Measurements from ENCODE around the gene FKBP5.
"Not testable (repeated sequence)": the region's sequence is repeated elsewhere in the genome, so short reads cannot be mapped to it uniquely, and the experiment has no call there.

Gene FKBP5

DNA sequence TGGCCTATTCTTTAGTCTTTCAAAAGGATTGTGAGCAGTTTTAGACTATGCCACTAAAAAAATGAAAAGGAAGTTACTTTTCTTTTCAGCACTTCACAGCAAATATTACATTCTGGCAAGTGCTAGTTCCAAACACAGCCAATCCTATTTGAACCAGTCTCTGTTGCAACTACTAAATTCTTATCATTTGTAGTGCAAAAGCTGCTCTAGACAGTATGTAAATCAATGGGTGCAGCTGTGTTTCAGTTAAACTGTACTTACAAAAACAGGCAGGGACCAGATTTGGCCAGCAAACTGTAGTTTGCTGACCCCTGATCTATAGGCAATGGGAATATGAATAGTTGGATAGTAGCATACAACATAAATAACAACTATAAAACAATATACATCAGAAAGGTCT is 107.9 kb downstream of the FKBP5 start:
- Mint-ChIP-seq H3K4me1 (ENCODE audit: low read depth) (no peaks in the 10 kb centered on the region), H3K27ac (no peak overlapping the region), H3K9me3 (no peaks in the 10 kb centered on the region), H3K4me3 (no peak overlapping the region), H3K27me3 (no peaks in the 10 kb centered on the region), H3K36me3 (ENCODE audit: low read depth) (peaks cover 71% of the 10 kb centered on the region)
- intact Hi-C loops (cut with micrococcal nuclease): no loop called here

DNA sequence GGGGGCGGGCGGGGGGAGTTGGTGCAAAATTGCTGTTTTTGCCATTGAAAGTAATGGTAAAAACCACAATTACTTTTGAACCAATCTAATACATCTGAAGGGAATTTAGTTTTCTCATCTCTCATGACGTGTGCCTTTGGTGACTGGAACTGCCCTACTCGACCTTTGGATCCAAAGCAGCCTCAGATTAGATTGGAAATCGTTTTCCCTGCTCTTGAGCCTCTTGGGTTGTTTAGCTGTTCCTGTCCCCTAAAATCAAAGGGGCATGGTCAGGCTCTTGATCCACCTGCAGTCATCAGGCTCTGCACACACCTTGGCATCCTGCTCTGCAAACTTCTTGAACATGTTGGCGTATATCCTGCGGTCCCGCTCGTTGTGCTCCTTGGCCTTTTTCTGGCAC is 112.0 kb downstream of the FKBP5 start:
- H3K36me3 Mint-ChIP-seq (ENCODE audit: low read depth): peaks cover 83% of the 10 kb centered on the region
- intact Hi-C loops (cut with micrococcal nuclease): no loop called here
- no peaks in the 10 kb centered on the region for H3K9me3 Mint-ChIP-seq
- no peaks in the 10 kb centered on the region for H3K4me1 Mint-ChIP-seq (ENCODE audit: low read depth)
- H3K27me3 Mint-ChIP-seq: no peaks in the 10 kb centered on the region
- no peak overlapping the region for H3K27ac Mint-ChIP-seq
- no peak overlapping the region for H3K4me3 Mint-ChIP-seq

DNA sequence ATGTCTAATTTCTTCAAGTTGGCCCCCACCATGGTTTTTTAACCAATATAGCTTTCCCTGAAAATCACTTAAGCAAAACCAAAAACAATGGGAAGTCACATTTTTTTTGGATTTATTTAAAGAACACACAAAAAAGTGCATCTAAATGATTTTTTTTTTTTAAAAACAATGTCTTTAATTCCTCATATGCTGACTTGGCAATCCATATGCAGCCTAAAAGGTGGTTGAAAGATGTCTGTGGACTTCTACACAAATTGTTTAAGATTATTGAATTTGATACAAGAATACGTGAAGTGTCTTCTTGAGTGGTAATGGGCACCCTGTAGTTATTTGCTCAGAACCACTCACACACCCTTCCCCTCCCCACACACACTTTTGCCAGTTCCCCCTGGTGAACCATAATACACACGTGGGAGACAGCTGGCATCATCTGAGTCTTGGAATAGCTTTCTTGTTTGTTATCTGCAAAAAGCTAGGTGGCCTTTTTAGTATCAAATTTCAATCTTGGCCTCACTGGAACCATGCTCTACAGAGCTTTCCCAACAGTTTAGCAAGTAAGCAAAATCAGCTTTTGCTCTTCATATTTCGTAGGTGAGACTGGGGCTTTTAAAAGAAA is 115.1 kb downstream of the FKBP5 start:
- H3K36me3 Mint-ChIP-seq (ENCODE audit: low read depth): peaks cover 70% of the 10 kb centered on the region
- H3K4me3 Mint-ChIP-seq: no peak overlapping the region
- intact Hi-C loops (cut with micrococcal nuclease): no loop called here
- no peak overlapping the region for H3K27ac Mint-ChIP-seq
- H3K9me3 Mint-ChIP-seq: no peaks in the 10 kb centered on the region
- H3K27me3 Mint-ChIP-seq: no peaks in the 10 kb centered on the region
- H3K4me1 Mint-ChIP-seq (ENCODE audit: low read depth): no peaks in the 10 kb centered on the region

DNA sequence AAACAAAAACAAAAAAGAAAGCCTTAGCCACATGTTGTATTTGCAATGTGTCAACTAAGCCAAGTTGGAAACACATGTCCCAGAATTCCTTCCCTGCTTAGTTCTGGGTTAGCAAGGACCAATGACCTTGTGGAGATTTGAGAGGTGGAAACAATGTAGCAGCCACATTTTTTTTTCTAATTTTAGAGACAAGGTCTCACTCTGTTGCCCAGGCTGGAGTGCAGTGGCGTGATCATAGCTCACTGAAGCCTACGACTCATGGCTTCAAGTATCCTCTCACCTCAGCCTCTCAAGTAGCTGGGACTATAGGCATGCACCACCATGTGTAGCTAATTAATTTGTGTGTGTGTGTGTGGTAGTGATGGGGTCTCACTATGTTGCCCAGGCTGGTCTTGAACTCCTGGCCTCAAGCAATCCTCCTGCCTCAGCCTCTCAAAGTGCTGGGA is 117.8 kb downstream of the FKBP5 start:
- H3K36me3 Mint-ChIP-seq (ENCODE audit: low read depth): peaks cover 43% of the 10 kb centered on the region
- H3K27ac Mint-ChIP-seq; intact Hi-C loops (cut with micrococcal nuclease); H3K9me3 Mint-ChIP-seq; H3K27me3 Mint-ChIP-seq; H3K4me1 Mint-ChIP-seq (ENCODE audit: low read depth); H3K4me3 Mint-ChIP-seq: not testable (repeated sequence)

DNA sequence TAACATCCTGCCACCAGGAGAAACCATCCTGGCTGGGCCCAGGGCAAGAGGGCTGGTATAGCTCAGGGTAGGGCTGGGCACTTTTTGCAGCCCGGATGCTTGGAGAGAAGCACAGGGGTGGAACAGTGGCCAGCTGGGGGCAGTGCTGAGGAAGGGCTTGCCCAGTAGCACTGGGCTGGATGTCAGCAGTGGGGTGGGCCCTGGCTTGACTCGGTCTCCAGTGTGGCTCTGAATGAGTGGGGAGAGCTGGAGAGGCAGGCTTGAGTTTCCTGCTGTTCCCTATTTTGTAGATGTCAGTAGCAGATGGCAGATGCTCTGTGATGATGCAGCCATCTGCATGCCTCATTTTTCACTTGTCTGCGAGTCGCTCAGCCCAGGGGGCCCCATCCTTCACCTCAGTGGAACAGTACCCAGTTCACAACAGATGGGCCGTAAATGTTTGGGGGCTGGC is 119.7 kb downstream of the FKBP5 start:
- intact Hi-C loops (cut with micrococcal nuclease): no loop called here
- Mint-ChIP-seq H3K4me3 (no peak overlapping the region), H3K27ac (no peak overlapping the region), H3K27me3 (peaks cover 8% of the 10 kb centered on the region), H3K36me3 (ENCODE audit: low read depth) (peaks cover 24% of the 10 kb centered on the region), H3K9me3 (no peaks in the 10 kb centered on the region), H3K4me1 (ENCODE audit: low read depth) (no peaks in the 10 kb centered on the region)

DNA sequence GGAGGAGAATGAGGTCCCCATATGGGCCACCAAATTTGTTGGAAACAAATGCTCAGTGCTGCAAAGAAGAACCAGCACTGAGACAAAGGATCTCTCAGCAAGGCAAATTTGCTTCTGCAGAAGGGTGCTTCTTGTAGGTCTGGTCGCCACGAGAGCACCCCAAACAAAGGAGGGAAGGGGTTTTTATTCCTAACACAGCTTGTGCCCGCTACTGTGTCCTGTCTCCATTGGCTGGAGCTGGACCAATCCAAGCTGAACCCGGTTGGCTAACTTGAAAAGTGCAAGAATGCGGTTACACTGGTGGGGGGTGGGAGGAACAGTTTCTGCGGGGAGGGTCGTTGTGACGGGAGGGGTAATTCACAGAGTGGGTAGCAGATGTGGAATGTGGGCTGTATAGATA is 121.9 kb downstream of the FKBP5 start:
- H3K4me3 Mint-ChIP-seq: no peak overlapping the region
- peaks cover 8% of the 10 kb centered on the region for H3K27me3 Mint-ChIP-seq
- H3K27ac Mint-ChIP-seq: no peak overlapping the region
- no peaks in the 10 kb centered on the region for H3K9me3 Mint-ChIP-seq
- intact Hi-C loops (cut with micrococcal nuclease): no loop called here
- H3K4me1 Mint-ChIP-seq (ENCODE audit: low read depth): no peaks in the 10 kb centered on the region
- H3K36me3 Mint-ChIP-seq (ENCODE audit: low read depth): peaks cover 5% of the 10 kb centered on the region

DNA sequence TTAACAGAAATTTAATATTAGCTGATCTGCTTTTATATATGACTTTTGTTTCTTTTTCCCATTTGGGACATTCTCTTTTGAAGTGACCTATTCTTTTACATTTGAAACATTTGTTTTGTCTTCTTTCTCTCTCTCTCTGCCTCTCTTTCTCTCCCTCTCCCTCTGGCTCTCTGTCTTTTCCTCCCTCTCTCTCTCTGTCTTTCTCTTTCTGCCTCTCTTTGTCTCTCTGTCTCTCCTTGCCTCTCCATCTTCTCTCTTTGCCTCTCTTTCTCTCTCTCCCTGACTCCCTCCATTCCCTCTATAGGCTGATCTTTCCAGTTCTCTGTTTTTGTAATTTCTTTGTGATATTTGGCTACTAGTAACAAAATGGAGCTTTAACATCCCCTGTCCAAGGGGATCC is 124.0 kb downstream of the FKBP5 start:
- no peaks in the 10 kb centered on the region for H3K9me3 Mint-ChIP-seq
- intact Hi-C loops (cut with micrococcal nuclease): no loop called here
- H3K4me3 Mint-ChIP-seq: no peak overlapping the region
- no peaks in the 10 kb centered on the region for H3K36me3 Mint-ChIP-seq (ENCODE audit: low read depth)
- H3K4me1 Mint-ChIP-seq (ENCODE audit: low read depth): no peaks in the 10 kb centered on the region
- no peak overlapping the region for H3K27ac Mint-ChIP-seq
- H3K27me3 Mint-ChIP-seq: peaks cover 8% of the 10 kb centered on the region

DNA sequence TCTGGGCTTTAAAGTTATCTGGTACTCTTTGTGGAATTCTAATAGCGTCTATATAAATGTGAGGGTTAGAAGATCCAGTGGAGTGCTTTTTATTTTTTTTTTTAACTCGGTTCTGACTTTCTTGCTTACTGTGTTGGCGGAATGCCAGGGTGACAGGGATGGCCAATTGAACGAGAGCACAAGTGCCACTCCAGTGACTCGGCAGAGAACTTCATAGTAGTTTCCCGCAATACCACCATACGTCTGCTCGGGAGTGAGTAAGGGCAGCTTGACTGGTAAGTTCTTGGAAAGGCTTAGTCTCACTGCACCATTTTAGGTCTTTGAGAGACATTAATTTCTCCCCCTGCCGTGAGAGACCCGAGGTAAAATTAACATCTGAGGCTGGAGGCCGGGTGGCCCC is 126.7 kb downstream of the FKBP5 start:
- peaks cover 5% of the 10 kb centered on the region for H3K4me1 Mint-ChIP-seq (ENCODE audit: low read depth)
- peaks cover 9% of the 10 kb centered on the region for H3K27me3 Mint-ChIP-seq
- no peaks in the 10 kb centered on the region for H3K9me3 Mint-ChIP-seq
- H3K4me3 Mint-ChIP-seq: no peak overlapping the region
- H3K27ac Mint-ChIP-seq: no peak overlapping the region
- intact Hi-C loops (cut with micrococcal nuclease): no loop called here
- no peaks in the 10 kb centered on the region for H3K36me3 Mint-ChIP-seq (ENCODE audit: low read depth)

DNA sequence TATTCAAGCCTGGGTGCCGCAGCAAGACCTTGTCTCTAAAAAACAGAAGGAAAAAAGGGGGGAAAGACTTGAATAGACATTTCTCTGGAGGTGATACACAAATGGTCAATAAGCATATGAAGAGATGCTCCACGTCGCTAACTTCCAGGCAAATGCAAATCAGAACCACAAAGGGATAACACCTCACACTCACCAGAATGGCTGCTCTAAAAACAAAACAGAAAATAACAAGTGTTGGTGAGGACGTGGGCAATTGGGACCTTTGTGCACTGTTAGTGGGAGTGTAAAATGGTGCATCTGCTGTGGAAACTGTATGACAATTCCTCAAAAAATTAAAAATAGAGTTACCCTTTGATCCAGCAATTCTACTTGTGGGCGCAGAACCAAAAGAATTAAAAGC is 127.6 kb downstream of the FKBP5 start:
- Mint-ChIP-seq H3K27me3 (peaks cover 7% of the 10 kb centered on the region), H3K4me1 (ENCODE audit: low read depth) (peaks cover 5% of the 10 kb centered on the region), H3K36me3 (ENCODE audit: low read depth) (no peaks in the 10 kb centered on the region), H3K27ac (no peak overlapping the region), H3K9me3 (no peaks in the 10 kb centered on the region), H3K4me3 (no peak overlapping the region)
- intact Hi-C loops (cut with micrococcal nuclease): no loop called here

DNA sequence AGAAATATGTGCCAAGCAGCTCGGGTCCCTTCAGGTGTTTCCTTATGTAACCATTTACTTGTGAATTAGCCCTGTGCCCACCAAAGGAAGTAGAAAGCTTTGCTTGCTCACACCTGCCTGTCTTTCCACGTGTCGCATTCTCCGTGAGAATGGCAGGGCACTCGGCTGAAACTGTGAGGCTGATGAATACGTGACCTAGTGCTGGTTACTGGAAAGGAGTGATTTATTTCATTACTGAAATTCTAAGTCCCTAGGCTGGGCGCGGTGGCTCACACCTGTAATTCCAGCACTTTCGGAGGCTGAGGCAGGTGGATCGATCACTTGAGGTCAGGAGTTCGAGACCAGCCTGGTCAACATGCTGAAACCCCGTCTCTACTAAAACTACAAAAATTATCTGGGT is 130.1 kb downstream of the FKBP5 start:
- intact Hi-C loops (cut with micrococcal nuclease): no loop called here
- no peak overlapping the region for H3K4me3 Mint-ChIP-seq
- H3K9me3 Mint-ChIP-seq: no peaks in the 10 kb centered on the region
- peaks cover 3% of the 10 kb centered on the region for H3K27me3 Mint-ChIP-seq
- no peak overlapping the region for H3K27ac Mint-ChIP-seq
- H3K36me3 Mint-ChIP-seq (ENCODE audit: low read depth): no peaks in the 10 kb centered on the region
- peaks cover 5% of the 10 kb centered on the region for H3K4me1 Mint-ChIP-seq (ENCODE audit: low read depth)

DNA sequence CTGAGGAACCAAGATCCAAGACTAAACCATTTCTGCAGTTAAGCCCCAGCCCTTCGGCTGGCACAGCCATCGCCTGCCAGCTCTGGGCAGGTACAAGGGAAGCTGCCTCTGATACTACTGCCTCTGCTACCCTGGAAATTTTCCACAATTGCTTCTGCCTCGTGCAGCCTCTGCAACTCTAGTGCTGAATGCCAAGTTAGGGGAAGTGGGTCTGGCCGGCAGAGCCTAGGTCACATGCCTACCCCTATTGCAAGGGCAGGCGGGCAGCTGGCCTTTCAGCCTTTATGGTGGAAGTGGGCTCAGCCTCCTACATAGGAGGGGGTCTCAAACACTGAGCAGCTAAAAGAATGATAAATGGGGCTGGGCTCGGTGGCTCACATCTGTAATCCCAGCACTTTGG is 131.5 kb downstream of the FKBP5 start:
- intact Hi-C loops (cut with micrococcal nuclease): no loop called here
- Mint-ChIP-seq H3K4me3 (no peak overlapping the region), H3K27ac (no peak overlapping the region), H3K9me3 (no peaks in the 10 kb centered on the region), H3K36me3 (ENCODE audit: low read depth) (no peaks in the 10 kb centered on the region), H3K4me1 (ENCODE audit: low read depth) (peaks cover 5% of the 10 kb centered on the region), H3K27me3 (peaks cover 3% of the 10 kb centered on the region)

DNA sequence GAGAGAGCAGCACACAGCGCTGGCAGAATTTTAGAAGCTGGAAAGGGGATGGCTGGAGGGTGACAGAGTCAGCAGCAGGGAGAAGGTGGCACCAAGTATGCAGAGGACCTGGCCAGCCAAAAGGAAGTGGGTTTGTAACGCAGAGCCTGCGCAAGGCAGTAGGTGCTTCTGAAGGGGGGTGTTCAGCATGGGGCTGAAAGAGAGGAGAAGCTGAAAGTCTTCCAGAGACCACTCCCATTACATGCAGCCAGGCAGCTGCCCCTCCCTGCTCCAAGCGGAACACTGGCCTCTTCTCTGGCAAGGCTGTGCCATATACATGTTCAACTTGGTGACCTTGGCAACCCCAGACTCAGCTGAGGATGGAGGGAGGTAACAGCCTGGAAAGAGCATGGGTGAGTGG is 133.9 kb downstream of the FKBP5 start:
- H3K27me3 Mint-ChIP-seq: peaks cover 7% of the 10 kb centered on the region
- H3K27ac Mint-ChIP-seq: no peak overlapping the region
- no peak overlapping the region for H3K4me3 Mint-ChIP-seq
- H3K9me3 Mint-ChIP-seq: peaks cover 11% of the 10 kb centered on the region
- H3K4me1 Mint-ChIP-seq (ENCODE audit: low read depth): peaks cover 5% of the 10 kb centered on the region
- intact Hi-C loops (cut with micrococcal nuclease): no loop called here
- H3K36me3 Mint-ChIP-seq (ENCODE audit: low read depth): no peaks in the 10 kb centered on the region

DNA sequence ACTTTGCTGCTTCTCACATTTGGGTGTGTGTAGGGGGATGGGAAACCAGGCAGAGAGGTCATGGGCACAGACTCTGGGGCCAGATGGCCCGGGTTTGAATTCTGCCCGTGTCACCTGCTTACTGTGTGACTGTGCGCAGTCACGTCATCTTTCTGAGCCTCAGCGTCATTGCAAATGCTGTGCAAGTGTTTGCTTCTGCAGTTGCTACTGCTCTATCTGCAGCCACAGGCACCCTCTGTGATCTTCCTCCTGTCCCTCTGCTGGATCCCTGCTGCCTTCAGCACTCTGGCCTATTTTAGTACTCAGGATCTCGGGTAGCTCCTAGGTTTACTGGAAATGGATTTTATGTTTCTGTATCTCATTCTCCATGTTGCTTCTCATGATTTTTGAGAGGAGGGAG is 135.4 kb downstream of the FKBP5 start:
- Mint-ChIP-seq H3K4me1 (ENCODE audit: low read depth) (peaks cover 5% of the 10 kb centered on the region), H3K36me3 (ENCODE audit: low read depth) (no peaks in the 10 kb centered on the region), H3K4me3 (no peak overlapping the region), H3K27me3 (peaks cover 7% of the 10 kb centered on the region), H3K9me3 (peaks cover 12% of the 10 kb centered on the region), H3K27ac (no peak overlapping the region)
- intact Hi-C loops (cut with micrococcal nuclease): loop anchor here (2.0 kb wide), 1 partner anchor 31 kb away; no protein-coding TSS in a partner anchor

DNA sequence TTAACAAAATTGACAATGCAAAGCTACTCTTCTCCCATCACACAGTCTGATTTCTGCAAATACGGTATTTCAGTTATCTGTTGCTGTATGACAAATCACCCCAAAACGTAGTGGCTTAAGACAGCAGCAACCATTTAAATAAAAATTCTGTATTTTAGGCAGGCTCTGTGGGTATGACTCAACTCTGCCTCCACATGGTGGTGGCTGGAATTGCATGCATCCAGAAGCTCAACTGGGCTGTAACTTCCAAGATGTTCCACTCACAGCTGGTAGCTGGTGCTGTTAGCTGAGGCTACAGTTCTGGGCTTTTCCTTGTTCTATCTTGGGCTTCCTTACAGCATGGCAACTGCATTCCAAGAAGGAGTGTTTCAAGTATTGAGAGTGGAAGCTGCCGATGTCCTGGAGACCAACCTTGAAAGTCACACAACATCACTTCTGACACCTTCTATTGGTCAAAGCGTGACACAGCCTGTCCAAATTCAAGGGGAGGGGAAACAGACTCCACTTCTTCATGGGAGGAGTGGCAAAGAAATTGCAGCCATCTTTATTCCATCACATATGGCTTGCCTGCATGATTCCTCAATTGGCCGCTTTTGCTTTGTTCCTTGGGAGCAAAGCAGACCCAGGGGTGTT is 136.3 kb downstream of the FKBP5 start:
- H3K27ac Mint-ChIP-seq: no peak overlapping the region
- no peak overlapping the region for H3K4me3 Mint-ChIP-seq
- H3K9me3 Mint-ChIP-seq: peaks cover 12% of the 10 kb centered on the region
- H3K27me3 Mint-ChIP-seq: peaks cover 7% of the 10 kb centered on the region
- H3K36me3 Mint-ChIP-seq (ENCODE audit: low read depth): no peaks in the 10 kb centered on the region
- intact Hi-C loops (cut with micrococcal nuclease): loop anchor here (2.0 kb wide), 1 partner anchor 30 kb away; no protein-coding TSS in a partner anchor
- H3K4me1 Mint-ChIP-seq (ENCODE audit: low read depth): peaks cover 9% of the 10 kb centered on the region

DNA sequence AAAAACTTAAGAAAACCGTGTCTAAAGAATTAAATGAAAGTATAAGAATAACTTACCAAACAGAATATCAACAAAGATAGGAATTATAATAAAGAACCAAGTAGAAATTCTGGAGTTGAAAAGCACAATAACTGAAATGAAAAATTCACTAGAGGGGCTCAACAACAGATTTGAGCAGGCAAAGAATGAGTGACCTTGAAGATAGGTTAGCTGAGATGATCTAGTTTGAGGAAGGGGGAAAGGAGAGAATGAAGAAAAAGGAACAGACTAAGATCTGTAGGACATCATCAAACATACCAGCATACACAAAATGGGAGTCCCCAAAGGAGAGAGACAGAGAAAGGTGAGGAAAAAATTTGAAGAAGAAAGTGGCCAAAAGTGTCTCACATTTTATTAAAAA is 138.3 kb downstream of the FKBP5 start:
- Mint-ChIP-seq H3K36me3 (ENCODE audit: low read depth) (no peaks in the 10 kb centered on the region), H3K4me1 (ENCODE audit: low read depth) (peaks cover 5% of the 10 kb centered on the region), H3K27me3 (peaks cover 7% of the 10 kb centered on the region), H3K9me3 (peaks cover 12% of the 10 kb centered on the region), H3K4me3 (no peak overlapping the region), H3K27ac (no peak overlapping the region)
- intact Hi-C loops (cut with micrococcal nuclease): no loop called here
